ENCODE data around the gene CSK. TPM values are rescaled to one million over a fixed set of nuclear protein-coding genes. Genes with fewer than 3 reads are reported as not detected.

Gene CSK
- total RNA-seq, 4 donors from 2014 or later, result 59.7 to 176 (median 73.4) TPM

- no peak overlapping the region for H3K4me3 ChIP-seq
- in situ Hi-C loops (cut with MboI; ENCODE audit: low pct_ligation_motif_present in 1 of 4, low pct_unique_long_range_greater_than_20kb in 1 of 4, low sequenced_read_pairs in 3 of 4) (loop anchor here in 3 of 4 donors (10.0 to 25.0 kb wide), 2 partner anchors 174 to 383 kb away; no protein-coding TSS in a partner anchor), intact Hi-C loops (cut with DNase I; ENCODE audit: low total_unique reads) (loop anchor here (2.0 to 5.0 kb wide), 2 partner anchors 30 to 182 kb away; no protein-coding TSS in a partner anchor)
- TF ChIP-seq EP300 (IDR thresholded peaks at IDR 0.05; ENCODE audit: low read depth) (no peak), POLR2A (IDR thresholded peaks at IDR 0.05) (no peak), POLR2AphosphoS5 (IDR thresholded peaks at IDR 0.05) (no peak)
- TF ChIP-seq, protein P1, sequence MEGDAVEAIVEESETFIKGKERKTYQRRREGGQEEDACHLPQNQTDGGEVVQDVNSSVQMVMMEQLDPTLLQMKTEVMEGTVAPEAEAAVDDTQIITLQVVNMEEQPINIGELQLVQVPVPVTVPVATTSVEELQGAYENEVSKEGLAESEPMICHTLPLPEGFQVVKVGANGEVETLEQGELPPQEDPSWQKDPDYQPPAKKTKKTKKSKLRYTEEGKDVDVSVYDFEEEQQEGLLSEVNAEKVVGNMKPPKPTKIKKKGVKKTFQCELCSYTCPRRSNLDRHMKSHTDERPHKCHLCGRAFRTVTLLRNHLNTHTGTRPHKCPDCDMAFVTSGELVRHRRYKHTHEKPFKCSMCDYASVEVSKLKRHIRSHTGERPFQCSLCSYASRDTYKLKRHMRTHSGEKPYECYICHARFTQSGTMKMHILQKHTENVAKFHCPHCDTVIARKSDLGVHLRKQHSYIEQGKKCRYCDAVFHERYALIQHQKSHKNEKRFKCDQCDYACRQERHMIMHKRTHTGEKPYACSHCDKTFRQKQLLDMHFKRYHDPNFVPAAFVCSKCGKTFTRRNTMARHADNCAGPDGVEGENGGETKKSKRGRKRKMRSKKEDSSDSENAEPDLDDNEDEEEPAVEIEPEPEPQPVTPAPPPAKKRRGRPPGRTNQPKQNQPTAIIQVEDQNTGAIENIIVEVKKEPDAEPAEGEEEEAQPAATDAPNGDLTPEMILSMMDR (IDR thresholded peaks at IDR 0.05), result no peak
- peaks cover 12 to 38% (median 21%) of the 10 kb centered on the region in 4 donors for H3K4me1 ChIP-seq
- H3K27me3 ChIP-seq, result peaks cover 5% of the 10 kb centered on the region
- 30 to 68% methylated on average over 2 to 4 of the region's 4 CpGs for WGBS, 2 donors (ENCODE audit: low coverage in 1 of 2)
- DNase-seq, result no peak
- no peak overlapping the region for H3K27ac ChIP-seq
- H3K9me3 ChIP-seq, result no peaks in the 10 kb centered on the region
- no peaks in the 10 kb centered on the region for H3K36me3 ChIP-seq
These were observed 11.5 kb upstream of the CSK start for GRCh38 chr15:74770211-74770903.

DNA sequence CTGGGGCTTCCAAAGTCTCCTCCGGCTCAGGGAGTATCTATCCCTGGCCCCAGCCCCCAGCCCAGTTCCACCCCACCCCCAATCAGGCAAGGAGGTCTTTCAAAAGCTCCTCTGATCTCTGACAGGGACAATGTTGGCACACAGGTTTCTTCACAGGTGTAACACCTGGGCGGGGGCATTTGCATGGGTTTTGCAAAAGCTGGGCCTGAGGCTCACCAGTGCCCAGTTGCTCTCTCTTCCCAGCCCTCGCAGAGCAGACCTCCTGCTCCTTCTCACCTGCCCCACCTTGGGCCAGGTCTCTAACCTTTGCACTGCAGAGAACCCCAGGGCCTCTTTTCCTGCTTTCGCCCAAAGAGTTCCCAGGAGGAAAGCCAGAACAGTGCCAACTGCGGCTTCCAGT, 8.6 kb upstream of the CSK start:
- TF ChIP-seq, protein P1 (IDR thresholded peaks at IDR 0.05), result no peak
- TF ChIP-seq EP300 (IDR thresholded peaks at IDR 0.05; ENCODE audit: low read depth) (no peak), POLR2A (IDR thresholded peaks at IDR 0.05) (no peak), POLR2AphosphoS5 (IDR thresholded peaks at IDR 0.05) (no peak)
- intact Hi-C loops (cut with DNase I; ENCODE audit: low total_unique reads), result loop anchor here (5.0 kb wide), 1 partner anchor 179 kb away; no protein-coding TSS in a partner anchor
- H3K4me1 ChIP-seq, result peaks cover 12 to 65% (median 34%) of the 10 kb centered on the region in 4 donors

DNA sequence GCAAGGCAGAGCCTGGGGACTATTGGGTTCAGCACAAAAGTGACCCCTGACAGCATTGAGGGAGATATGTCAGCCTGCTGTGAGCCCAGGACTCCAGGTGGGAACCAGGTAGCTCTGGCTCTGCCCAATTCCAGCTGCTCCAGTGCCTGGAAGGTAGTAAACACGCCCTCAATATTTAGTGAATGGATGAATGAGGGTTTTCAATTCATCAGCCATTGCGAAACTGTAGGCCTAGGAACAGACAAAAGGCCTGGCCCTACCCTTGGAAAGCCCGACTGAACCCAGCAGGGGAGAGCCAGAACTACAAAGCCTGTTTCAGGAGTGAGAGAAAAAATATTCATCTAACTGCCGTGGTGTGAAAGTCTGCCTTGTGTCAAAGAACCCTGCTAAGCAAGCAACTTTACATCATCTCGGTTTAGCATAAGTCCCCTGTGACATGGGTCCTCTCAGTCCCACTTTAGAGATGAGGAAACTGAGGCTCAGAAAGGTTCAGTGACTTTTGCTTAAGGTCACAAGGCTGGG, 8.1 kb upstream of the CSK start:
- Histone ChIP-seq H3K27ac (peak overlapping the region; percentile 43 to 57 (median 54)), H3K27me3 (no peaks in the 10 kb centered on the region), H3K36me3 (no peaks in the 10 kb centered on the region), H3K4me1 (peaks cover 12 to 66% (median 36%) of the 10 kb centered on the region in 4 donors), H3K9me3 (no peaks in the 10 kb centered on the region), H3K4me3 (no peak overlapping the region)
- intact Hi-C loops (cut with DNase I; ENCODE audit: low total_unique reads), result loop anchor here (5.0 kb wide), 1 partner anchor 179 kb away; no protein-coding TSS in a partner anchor
- DNase-seq, result peak; percentile 33
- 25 to 32% methylated on average over 2 to 5 of the region's 5 CpGs for WGBS, 2 donors (ENCODE audit: low coverage in 1 of 2)
- in situ Hi-C loops (cut with MboI; ENCODE audit: low pct_ligation_motif_present in 1 of 4, low pct_unique_long_range_greater_than_20kb in 1 of 4, low sequenced_read_pairs in 3 of 4), result loop anchor here in 3 of 4 donors (10.0 to 25.0 kb wide), 2 partner anchors 171 to 386 kb away; no protein-coding TSS in a partner anchor
- TF ChIP-seq EP300 (IDR thresholded peaks at IDR 0.05; ENCODE audit: low read depth), result no peak
- no peak for TF ChIP-seq POLR2A (IDR thresholded peaks at IDR 0.05)
- TF ChIP-seq POLR2AphosphoS5 (IDR thresholded peaks at IDR 0.05), result no peak
- TF ChIP-seq, protein P1 (IDR thresholded peaks at IDR 0.05), result no peak

More for the DNA sequence above, 8.6 kb upstream of the CSK start:
- H3K27ac ChIP-seq, result peak overlapping the region; percentile 43 to 57 (median 54)
- H3K4me3 ChIP-seq, result no peak overlapping the region
- in situ Hi-C loops (cut with MboI; ENCODE audit: low pct_ligation_motif_present in 1 of 4, low pct_unique_long_range_greater_than_20kb in 1 of 4, low sequenced_read_pairs in 3 of 4), result loop anchor here in 3 of 4 donors (10.0 to 25.0 kb wide), 2 partner anchors 171 to 386 kb away; no protein-coding TSS in a partner anchor
- no peaks in the 10 kb centered on the region for H3K36me3 ChIP-seq
- WGBS, 2 donors (ENCODE audit: low coverage in 1 of 2), result 55 to 67% methylated on average over 1 to 5 of the region's 5 CpGs
- no peaks in the 10 kb centered on the region for H3K27me3 ChIP-seq
- no peak for DNase-seq
- H3K9me3 ChIP-seq, result no peaks in the 10 kb centered on the region

DNA sequence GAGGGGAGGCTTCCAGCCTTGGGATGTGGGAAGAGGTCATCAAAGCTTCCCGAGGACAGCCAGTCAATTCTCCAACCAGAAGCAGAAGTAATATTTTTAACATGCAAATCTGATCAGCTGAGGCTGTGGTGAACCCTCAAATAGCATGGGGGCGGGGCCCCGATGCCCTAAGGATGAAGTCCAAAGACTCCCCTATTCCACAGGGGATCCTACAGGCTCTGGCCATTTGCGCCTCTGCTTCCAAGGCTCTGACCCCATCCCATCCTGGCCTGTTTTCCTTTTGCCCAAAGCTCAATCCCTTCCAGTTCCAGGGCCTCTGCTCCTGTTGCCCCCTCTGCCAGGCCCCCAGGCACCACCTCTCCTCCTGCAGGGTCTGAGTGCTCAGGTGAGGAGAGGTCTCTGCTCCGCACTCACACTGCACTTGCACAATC, 6.7 kb upstream of the CSK start:
- in situ Hi-C loops (cut with MboI; ENCODE audit: low pct_ligation_motif_present in 1 of 4, low pct_unique_long_range_greater_than_20kb in 1 of 4, low sequenced_read_pairs in 3 of 4), result loop anchor here in 2 of 4 donors (10.0 kb wide), 1 partner anchor 170 kb away; no protein-coding TSS in a partner anchor
- no peak for DNase-seq
- peaks cover 14 to 79% (median 45%) of the 10 kb centered on the region in 4 donors for H3K4me1 ChIP-seq
- WGBS, 2 donors (ENCODE audit: low coverage in 1 of 2), result 60 to 69% methylated on average over 1 to 5 of the region's 5 CpGs
- no peaks in the 10 kb centered on the region for H3K36me3 ChIP-seq
- H3K27me3 ChIP-seq, result no peaks in the 10 kb centered on the region
- H3K4me3 ChIP-seq, result no peak overlapping the region
- peak overlapping the region in 1 of 4 donors; percentile 10 for H3K27ac ChIP-seq
- intact Hi-C loops (cut with DNase I; ENCODE audit: low total_unique reads), result no loop called here
- no peaks in the 10 kb centered on the region for H3K9me3 ChIP-seq
- TF ChIP-seq, protein P1 (IDR thresholded peaks at IDR 0.05), result no peak
- TF ChIP-seq POLR2A (IDR thresholded peaks at IDR 0.05) (no peak), EP300 (IDR thresholded peaks at IDR 0.05; ENCODE audit: low read depth) (no peak), POLR2AphosphoS5 (IDR thresholded peaks at IDR 0.05) (no peak)

All from transverse colon (tissue), 4 donors.